Inflammatory macrophage treated with lipopolysaccharide for 4 hours (primary cell): ENCODE measurements around the gene MEIOSIN.
"Not testable (repeated sequence)": the region's sequence is repeated elsewhere in the genome, so short reads cannot be mapped to it uniquely, and the experiment has no call there.

Experiments
- DNase-seq: peaks from one replicate; pipeline ENCODE4 v3.0.0-alpha.2; 2020

Gene MEIOSIN

GRCh38 chr19:45728683-45729082 is 4.6 kb upstream of the MEIOSIN start:
- not testable (repeated sequence) for DNase-seq

GRCh38 chr19:45729800-45730290 is 3.4 kb upstream of the MEIOSIN start:
- peak; percentile 29 for DNase-seq

- peak; percentile 97 for DNase-seq
These were observed 2.6 kb upstream of the MEIOSIN start, which contains the start of gene FBXO46 for GRCh38 chr19:45730368-45731288. Gene FBXO46 (minus strand): TSS chr19:45730896. CDS start chr19:45713495, 17,401 bp downstream.

GRCh38 chr19:45739498-45740439 is 6.5 kb downstream of the MEIOSIN start:
- peak; percentile 61 for DNase-seq

GRCh38 chr19:45742969-45743368 is 9.7 kb downstream of the MEIOSIN start:
- DNase-seq: no peak

GRCh38 chr19:45745606-45746005 is 12.4 kb downstream of the MEIOSIN start:
- no peak for DNase-seq

- DNase-seq: no peak
These were observed 13.6 kb downstream of the MEIOSIN start for GRCh38 chr19:45746866-45747265.

- DNase-seq: no peak
These were observed 14.3 kb downstream of the MEIOSIN start for GRCh38 chr19:45747513-45747912.

- DNase-seq: not testable (repeated sequence)
These were observed 18.2 kb downstream of the MEIOSIN start for GRCh38 chr19:45751483-45751882.

GRCh38 chr19:45752639-45753038 is 19.4 kb downstream of the MEIOSIN start:
- DNase-seq: peak; percentile 32

- no peak for DNase-seq
These were observed 20.3 kb downstream of the MEIOSIN start for GRCh38 chr19:45753548-45753947.

GRCh38 chr19:45754323-45754722 is 21.1 kb downstream of the MEIOSIN start:
- DNase-seq: no peak

- no peak for DNase-seq
These were observed 24.5 kb downstream of the MEIOSIN start for GRCh38 chr19:45757695-45758094.

- DNase-seq: no peak
These were observed 25.7 kb downstream of the MEIOSIN start for GRCh38 chr19:45758921-45759320.

- no peak for DNase-seq
These were observed 28.5 kb downstream of the MEIOSIN start for GRCh38 chr19:45761714-45762113.

- DNase-seq: no peak
These were observed 29.8 kb downstream of the MEIOSIN start for GRCh38 chr19:45762870-45763631.

- no peak for DNase-seq
These were observed 30.6 kb downstream of the MEIOSIN start for GRCh38 chr19:45763691-45764294.

GRCh38 chr19:45764475-45764874 is 31.2 kb downstream of the MEIOSIN start:
- DNase-seq: no peak

- no peak for DNase-seq
These were observed 31.9 kb downstream of the MEIOSIN start for GRCh38 chr19:45764945-45765701.

GRCh38 chr19:45765702-45766295 is 32.6 kb downstream of the MEIOSIN start:
- DNase-seq: no peak
